H9 (cell line): ENCODE results near the gene GNAS-AS1. TPM values are rescaled to one million over a fixed set of nuclear protein-coding genes. Genes with fewer than 3 reads are reported as not detected.

ENCODE experiments used
- DNase-seq: peaks from one replicate; pipeline ENCODE4 v3.0.0-alpha.2; 2017
- H2AFZ ChIP-seq: one replicate; pipeline ENCODE4 v1.6.1; 2013; ENCODE audit warnings: mild to moderate bottlenecking, low read length, control low read depth, moderate library complexity
- H2AK5ac ChIP-seq: 2 replicates; pipeline ENCODE4 v1.6.1; 2013; ENCODE audit warnings: low read length, control low read depth, mixed read lengths; ENCODE audit not compliant: insufficient read length
- H2BK120ac ChIP-seq: one replicate; pipeline ENCODE4 v1.6.1; 2013; ENCODE audit warnings: low read depth, mild to moderate bottlenecking, low read length, control low read depth, inconsistent platforms; ENCODE audit not compliant: poor library complexity, severe bottlenecking
- H2BK12ac ChIP-seq: 2 replicates; pipeline ENCODE4 v1.6.1; 2013; ENCODE audit warnings: low read length, control low read depth, mixed read lengths, low read depth; ENCODE audit not compliant: insufficient read length
- H2BK15ac ChIP-seq: 2 replicates; pipeline ENCODE4 v1.6.1; 2013; ENCODE audit warnings: low read depth, low read length, control low read depth
- H2BK20ac ChIP-seq: one replicate; pipeline ENCODE4 v1.6.1; 2013; ENCODE audit warnings: low read depth, mild to moderate bottlenecking, low read length, control low read depth, inconsistent platforms; ENCODE audit not compliant: poor library complexity, severe bottlenecking
- H2BK5ac ChIP-seq: 2 replicates; pipeline ENCODE4 v1.6.1; 2013; ENCODE audit warnings: low read length, control low read depth, mixed read lengths; ENCODE audit not compliant: insufficient read length
- H3K14ac ChIP-seq: 2 replicates; pipeline ENCODE4 v1.6.1; 2013; ENCODE audit warnings: low read length, control low read depth; ENCODE audit not compliant: insufficient read depth
- H3K18ac ChIP-seq: 2 replicates; pipeline ENCODE4 v1.6.1; 2013; ENCODE audit warnings: low read depth, mild to moderate bottlenecking, mixed read lengths, low read length, control low read depth; ENCODE audit not compliant: insufficient read length
- H3K23ac ChIP-seq: 2 replicates; pipeline ENCODE4 v1.6.1; 2013; ENCODE audit warnings: low read length, control low read depth, mixed read lengths, low read depth; ENCODE audit not compliant: insufficient read length
- H3K23me2 ChIP-seq: 2 replicates; pipeline ENCODE4 v1.6.1; 2013; ENCODE audit warnings: low read depth, mild to moderate bottlenecking, mixed read lengths, low read length, control low read depth; ENCODE audit not compliant: insufficient read length, poor library complexity, severe bottlenecking
- H3K27ac ChIP-seq: 2 replicates; pipeline ENCODE4 v1.5.1; 2013; ENCODE audit warnings: low read length, control low read depth, mixed read lengths, low read depth; ENCODE audit not compliant: insufficient read length
- H3K27me3 ChIP-seq: 2 replicates; pipeline ENCODE4 v1.6.1; 2013; ENCODE audit warnings: low read length, control low read depth, inconsistent platforms; ENCODE audit not compliant: insufficient read depth
- H3K4ac ChIP-seq: 2 replicates; pipeline ENCODE4 v1.6.1; 2013; ENCODE audit warnings: low read depth, mild to moderate bottlenecking, control low read depth, inconsistent platforms, low read length, moderate library complexity
- H3K4me1 ChIP-seq: 2 replicates; pipeline ENCODE4 v1.6.1; 2013; ENCODE audit warnings: low read length, control low read depth, inconsistent platforms; ENCODE audit not compliant: insufficient read depth
- H3K4me2 ChIP-seq: 2 replicates; pipeline ENCODE4 v1.6.1; 2013; ENCODE audit warnings: low read length, control low read depth, mixed read lengths; ENCODE audit not compliant: insufficient read length, insufficient read depth
- H3K56ac ChIP-seq: 2 replicates; pipeline ENCODE4 v1.6.1; 2013; ENCODE audit warnings: low read depth, mild to moderate bottlenecking, mixed read lengths, low read length, control low read depth; ENCODE audit not compliant: insufficient read length
- H3K79me1 ChIP-seq: 2 replicates; pipeline ENCODE4 v1.6.1; 2013; ENCODE audit warnings: low read depth, mild to moderate bottlenecking, moderate library complexity, low read length, control low read depth, inconsistent platforms; ENCODE audit not compliant: insufficient read depth, poor library complexity, severe bottlenecking
- H3K79me2 ChIP-seq: 2 replicates; pipeline ENCODE4 v1.6.1; 2013; ENCODE audit warnings: low read length, control low read depth, inconsistent platforms; ENCODE audit not compliant: insufficient read depth
- H3K9ac ChIP-seq: 2 replicates; pipeline ENCODE4 v1.6.1; 2013; ENCODE audit warnings: low read length, control low read depth, mixed read lengths; ENCODE audit not compliant: insufficient read length; ENCODE audit errors: extremely low read depth
- H3K9me3 ChIP-seq: one replicate; pipeline ENCODE4 v1.6.1; 2013; ENCODE audit warnings: low read depth, low read length, inconsistent platforms; ENCODE audit not compliant: control insufficient read depth
- H3T11ph ChIP-seq: one replicate; pipeline ENCODE4 v1.6.1; 2013; ENCODE audit warnings: mild to moderate bottlenecking, low read length, control low read depth, inconsistent platforms
- H4K20me1 ChIP-seq: one replicate; pipeline ENCODE4 v1.6.1; 2013; ENCODE audit not compliant: control insufficient read depth, insufficient read length, insufficient read depth
- H4K5ac ChIP-seq: 2 replicates; pipeline ENCODE4 v1.6.1; 2013; ENCODE audit warnings: low read depth, mild to moderate bottlenecking, mixed read lengths, low read length, control low read depth; ENCODE audit not compliant: insufficient read length
- H4K8ac ChIP-seq: replicated peaks from 2 replicates; pipeline ENCODE4 v1.6.1; 2013; ENCODE audit warnings: low read length, control low read depth, mixed read lengths, low read depth; ENCODE audit not compliant: insufficient read length
- H4K91ac ChIP-seq: 2 replicates; pipeline ENCODE4 v1.6.1; 2013; ENCODE audit warnings: low read depth, mild to moderate bottlenecking, moderate library complexity, mixed read lengths, low read length, control low read depth; ENCODE audit not compliant: insufficient read length
- H3K27ac Mint-ChIP-seq, 3 experiments: 2 replicates in 2 of 3; 3 replicates in 1 of 3; pipeline ENCODE4 v1.8.0; 2020 to 2021; ENCODE audit warnings: mixed read lengths in 3 of 3, mild to moderate bottlenecking in 1 of 3, moderate library complexity in 1 of 3
- H3K27me3 Mint-ChIP-seq: 2 replicates; pipeline ENCODE4 v1.8.0; 2021; ENCODE audit warnings: low read depth, mild to moderate bottlenecking, moderate library complexity, mixed read lengths
- H3K36me3 Mint-ChIP-seq, 3 experiments: 2 replicates in 2 of 3; 3 replicates in 1 of 3; pipeline ENCODE4 v1.8.0; 2020 to 2021; ENCODE audit warnings: low read depth in 3 of 3, mixed read lengths in 3 of 3; ENCODE audit not compliant: insufficient read depth in 1 of 3
- H3K4me1 Mint-ChIP-seq, 2 experiments: 2 replicates each; pipeline ENCODE4 v1.8.0; 2020; ENCODE audit warnings: mixed read lengths in 2 of 2
- H3K4me3 Mint-ChIP-seq, 2 experiments: 2 replicates in 1 of 2; 3 replicates in 1 of 2; pipeline ENCODE4 v1.8.0; 2020 to 2021; ENCODE audit warnings: mild to moderate bottlenecking in 2 of 2, mixed read lengths in 2 of 2, moderate library complexity in 1 of 2
- H3K9me3 Mint-ChIP-seq, 2 experiments: 2 replicates in 1 of 2; 3 replicates in 1 of 2; pipeline ENCODE4 v1.8.0; 2020; ENCODE audit warnings: mild to moderate bottlenecking in 2 of 2, mixed read lengths in 2 of 2, moderate library complexity in 1 of 2
- CTCF ChIP-seq: fragments of 200-600 bp; sonication (generic); conservative IDR thresholded peaks from 3 replicates; pipeline ENCODE4 v1.8.0; 2021; ENCODE audit warnings: antibody characterized with exemption, mild to moderate bottlenecking
- WGBS: extraction: QIAGEN DNeasy Blood & Tissue Kit; methylation state at CpG from one replicate; pipeline ENCODE4 v1.1.7; 2013; ENCODE audit warnings: missing lambda C conversion rate, low lambda C conversion rate, mixed read lengths; ENCODE audit not compliant: insufficient read length; ENCODE audit errors: extremely low coverage; 5-methylcytosine and 5-hydroxymethylcytosine counted together
- total RNA-seq: library from RNA; stranded (reverse); gene quantifications from 2 replicates; pipeline ENCODE4 v1.2.1, GENCODE V29; 2021

Gene GNAS-AS1
- total RNA-seq, 1 experiment from 2014 or later, result 11.3 TPM

- H3K9me3 Mint-ChIP-seq, result peaks cover 2 to 3% of the 10 kb centered on the region in 2 experiments; a peak in 3 of 5 replicates
- no peaks in the 10 kb centered on the region for H3K27me3 ChIP-seq
- no peaks in the 10 kb centered on the region for H3K23me2 ChIP-seq
- no peaks in the 10 kb centered on the region for H3K9me3 ChIP-seq
- H3K4me1 Mint-ChIP-seq, result peaks cover 56 to 63% of the 10 kb centered on the region in 2 experiments
- no peak overlapping the region for H3K4me2 ChIP-seq
- H2BK12ac ChIP-seq, result no peak overlapping the region
- H4K8ac ChIP-seq, result no peak overlapping the region
- H2AFZ ChIP-seq, result no peak overlapping the region
- H3T11ph ChIP-seq, result no peak overlapping the region
- H3K56ac ChIP-seq, result no peak overlapping the region
- TF ChIP-seq CTCF, result no peak
- H2BK15ac ChIP-seq, result no peak overlapping the region
- H3K79me1 ChIP-seq, result no peaks in the 10 kb centered on the region
- H3K4me3 Mint-ChIP-seq, result no peak overlapping the region
- H3K27me3 Mint-ChIP-seq, result no peaks in the 10 kb centered on the region; the same call in 1 of the 2 replicates
- no peak overlapping the region for H3K9ac ChIP-seq
- no peak overlapping the region for H3K4ac ChIP-seq
- peaks cover 4 to 7% (median 5%) of the 10 kb centered on the region in 3 experiments; a peak in 5 of 7 replicates for H3K36me3 Mint-ChIP-seq
- no peak overlapping the region for H3K18ac ChIP-seq
- H3K14ac ChIP-seq, result no peak overlapping the region
- H4K5ac ChIP-seq, result no peak overlapping the region
- no peak overlapping the region for H2BK20ac ChIP-seq
- no CpG with 5 or more reads among the region's 1 CpG for WGBS
- H2BK120ac ChIP-seq, result no peak overlapping the region
- no peak overlapping the region for H3K23ac ChIP-seq
- no peaks in the 10 kb centered on the region for H3K79me2 ChIP-seq
- no peak overlapping the region for H3K27ac ChIP-seq
- no peak overlapping the region for H3K27ac Mint-ChIP-seq
- no peak for DNase-seq
- no peaks in the 10 kb centered on the region for H4K20me1 ChIP-seq
- no peak overlapping the region for H2BK5ac ChIP-seq
- H3K4me1 ChIP-seq, result peaks cover 2% of the 10 kb centered on the region; the same call in 1 of the 2 replicates
- no peak overlapping the region for H4K91ac ChIP-seq
- no peak overlapping the region for H2AK5ac ChIP-seq
Observed at GRCh38 chr20:58874469-58874868, 23.8 kb upstream of the GNAS-AS1 start.
